GM10266 (cell line): Measurements from ENCODE around the gene TP53TG3C.
"Not testable (repeated sequence)": the region's sequence is repeated elsewhere in the genome, so short reads cannot be mapped to it uniquely, and the experiment has no call there.

Experiments
- DNase-seq: peaks from one replicate; pipeline ENCODE4 v3.0.0; 2012; ENCODE audit errors: extremely low spot score

TP53TG3C gene

GRCh38 chr16:33193926-33194325 is at the start of gene TP53TG3C:
Gene TP53TG3C, plus strand, starts transcription at chr16:33194226. Its CDS starts 68 bp downstream, at chr16:33194294.
- DNase-seq, result not testable (repeated sequence)
